Measurements from ENCODE around the gene FOXRED1.

FOXRED1 gene

GRCh38 chr11:126310992-126311310 lies 42.0 kb downstream of the FOXRED1 start:
- no peak overlapping the region for H3K9ac ChIP-seq (ENCODE audit: low read depth, low read length)
- H3K9me3 ChIP-seq (ENCODE audit: control insufficient read depth, insufficient read depth, low read length), result no peaks in the 10 kb centered on the region
- H3K4me1 ChIP-seq (ENCODE audit: insufficient read depth, low read length), result peaks cover 4% of the 10 kb centered on the region; the same call in 1 of the 2 replicates
- no peaks in the 10 kb centered on the region for H3K36me3 ChIP-seq (ENCODE audit: insufficient read depth, low read length)

- H3K9ac ChIP-seq (ENCODE audit: low read depth, low read length), result no peak overlapping the region
- peaks cover 4% of the 10 kb centered on the region; the same call in 1 of the 2 replicates for H3K4me1 ChIP-seq (ENCODE audit: insufficient read depth, low read length)
- H3K9me3 ChIP-seq (ENCODE audit: control insufficient read depth, insufficient read depth, low read length), result no peaks in the 10 kb centered on the region
- no peaks in the 10 kb centered on the region for H3K36me3 ChIP-seq (ENCODE audit: insufficient read depth, low read length)
Observed at GRCh38 chr11:126311401-126312291, 42.7 kb downstream of the FOXRED1 start.

- Histone ChIP-seq H3K9me3 (ENCODE audit: control insufficient read depth, insufficient read depth, low read length) (no peaks in the 10 kb centered on the region), H3K36me3 (ENCODE audit: insufficient read depth, low read length) (no peaks in the 10 kb centered on the region), H3K9ac (ENCODE audit: low read depth, low read length) (no peak overlapping the region), H3K4me1 (ENCODE audit: insufficient read depth, low read length) (peaks cover 4% of the 10 kb centered on the region; the same call in 1 of the 2 replicates)
Observed at GRCh38 chr11:126312961-126313360, 44.0 kb downstream of the FOXRED1 start.

- no peaks in the 10 kb centered on the region for H3K9me3 ChIP-seq (ENCODE audit: control insufficient read depth, insufficient read depth, low read length)
- peaks cover 4% of the 10 kb centered on the region; the same call in 1 of the 2 replicates for H3K4me1 ChIP-seq (ENCODE audit: insufficient read depth, low read length)
- no peak overlapping the region for H3K9ac ChIP-seq (ENCODE audit: low read depth, low read length)
- H3K36me3 ChIP-seq (ENCODE audit: insufficient read depth, low read length), result no peaks in the 10 kb centered on the region
Observed at GRCh38 chr11:126313826-126314225, 44.9 kb downstream of the FOXRED1 start.

GRCh38 chr11:126317432-126317755 lies 48.4 kb downstream of the FOXRED1 start:
- no peaks in the 10 kb centered on the region for H3K36me3 ChIP-seq (ENCODE audit: insufficient read depth, low read length)
- H3K9me3 ChIP-seq (ENCODE audit: control insufficient read depth, insufficient read depth, low read length), result no peaks in the 10 kb centered on the region
- H3K4me1 ChIP-seq (ENCODE audit: insufficient read depth, low read length), result no peaks in the 10 kb centered on the region
- H3K9ac ChIP-seq (ENCODE audit: low read depth, low read length), result no peak overlapping the region

GRCh38 chr11:126317756-126318573 lies 49.0 kb downstream of the FOXRED1 start:
- no peaks in the 10 kb centered on the region for H3K36me3 ChIP-seq (ENCODE audit: insufficient read depth, low read length)
- H3K9ac ChIP-seq (ENCODE audit: low read depth, low read length), result no peak overlapping the region
- no peaks in the 10 kb centered on the region for H3K4me1 ChIP-seq (ENCODE audit: insufficient read depth, low read length)
- no peaks in the 10 kb centered on the region for H3K9me3 ChIP-seq (ENCODE audit: control insufficient read depth, insufficient read depth, low read length)

GRCh38 chr11:126318574-126319373 lies 49.8 kb downstream of the FOXRED1 start:
- no peaks in the 10 kb centered on the region for H3K4me1 ChIP-seq (ENCODE audit: insufficient read depth, low read length)
- H3K9me3 ChIP-seq (ENCODE audit: control insufficient read depth, insufficient read depth, low read length), result no peaks in the 10 kb centered on the region
- H3K36me3 ChIP-seq (ENCODE audit: insufficient read depth, low read length), result no peaks in the 10 kb centered on the region
- no peak overlapping the region for H3K9ac ChIP-seq (ENCODE audit: low read depth, low read length)

GRCh38 chr11:126319374-126319740 lies 50.4 kb downstream of the FOXRED1 start:
- Histone ChIP-seq H3K36me3 (ENCODE audit: insufficient read depth, low read length) (no peaks in the 10 kb centered on the region), H3K9me3 (ENCODE audit: control insufficient read depth, insufficient read depth, low read length) (no peaks in the 10 kb centered on the region), H3K4me1 (ENCODE audit: insufficient read depth, low read length) (no peaks in the 10 kb centered on the region), H3K9ac (ENCODE audit: low read depth, low read length) (no peak overlapping the region)

GRCh38 chr11:126322996-126323395 lies 54.0 kb downstream of the FOXRED1 start:
- H3K36me3 ChIP-seq (ENCODE audit: insufficient read depth, low read length), result no peaks in the 10 kb centered on the region
- no peak overlapping the region for H3K9ac ChIP-seq (ENCODE audit: low read depth, low read length)
- H3K4me1 ChIP-seq (ENCODE audit: insufficient read depth, low read length), result no peaks in the 10 kb centered on the region
- H3K9me3 ChIP-seq (ENCODE audit: control insufficient read depth, insufficient read depth, low read length), result no peaks in the 10 kb centered on the region

- H3K4me1 ChIP-seq (ENCODE audit: insufficient read depth, low read length), result no peaks in the 10 kb centered on the region
- H3K9ac ChIP-seq (ENCODE audit: low read depth, low read length), result no peak overlapping the region
- H3K9me3 ChIP-seq (ENCODE audit: control insufficient read depth, insufficient read depth, low read length), result no peaks in the 10 kb centered on the region
- no peaks in the 10 kb centered on the region for H3K36me3 ChIP-seq (ENCODE audit: insufficient read depth, low read length)
Observed at GRCh38 chr11:126327281-126328000, 58.5 kb downstream of the FOXRED1 start.
